Neuronal stem cell (in vitro differentiated cells): ENCODE measurements around the gene LAPTM4A.
A peak's percentile ranks its signal among the peaks of the same experiment; 100 is the strongest.

Experiments
- DNase-seq: peaks from one replicate; pipeline ENCODE4 v3.0.0-alpha.2; 2013; ENCODE audit warnings: low spot score
- H2AFZ ChIP-seq: one replicate; pipeline ENCODE4 v1.6.1; 2013; ENCODE audit warnings: mild to moderate bottlenecking, low read length, inconsistent platforms
- H2AK5ac ChIP-seq: 2 replicates; pipeline ENCODE4 v1.6.1; 2013; ENCODE audit warnings: low read depth, mild to moderate bottlenecking, inconsistent platforms, low read length, moderate library complexity, mixed read lengths
- H2BK120ac ChIP-seq: 2 replicates; pipeline ENCODE4 v1.6.1; 2013; ENCODE audit warnings: low read depth, mild to moderate bottlenecking, inconsistent platforms, low read length, moderate library complexity, mixed read lengths
- H2BK12ac ChIP-seq: one replicate; pipeline ENCODE4 v1.6.1; 2013; ENCODE audit warnings: low read length, inconsistent platforms
- H2BK15ac ChIP-seq: 2 replicates; pipeline ENCODE4 v1.6.1; 2013; ENCODE audit warnings: mild to moderate bottlenecking, low read length, inconsistent platforms, mixed read lengths
- H2BK5ac ChIP-seq: one replicate; pipeline ENCODE4 v1.6.1; 2013; ENCODE audit warnings: inconsistent platforms, mild to moderate bottlenecking, low read length, moderate library complexity
- H3K14ac ChIP-seq: one replicate; pipeline ENCODE4 v1.6.1; 2013; ENCODE audit warnings: low read length, inconsistent platforms
- H3K18ac ChIP-seq: 2 replicates; pipeline ENCODE4 v1.6.1; 2013; ENCODE audit warnings: low read length, inconsistent platforms
- H3K23ac ChIP-seq: 2 replicates; pipeline ENCODE4 v1.6.1; 2013; ENCODE audit warnings: low read depth, mild to moderate bottlenecking, mixed read lengths, low read length, inconsistent platforms; ENCODE audit not compliant: poor library complexity
- H3K27ac ChIP-seq: replicated peaks from 3 replicates; pipeline ENCODE4 v1.5.1; 2013; ENCODE audit warnings: low read length, inconsistent platforms
- H3K27me3 ChIP-seq, 3 experiments: 2 replicates each; pipeline ENCODE4 v1.6.1; 2013; ENCODE audit warnings: low read length in 3 of 3, mild to moderate bottlenecking in 2 of 3, inconsistent platforms in 1 of 3, low read depth in 1 of 3, mixed read lengths in 1 of 3, moderate library complexity in 1 of 3; ENCODE audit not compliant: control insufficient read depth in 3 of 3, insufficient read depth in 3 of 3
- H3K36me3 ChIP-seq, 2 donors: replicated peaks in 1 of 2; 2 replicates each; pipeline ENCODE4 v1.6.1; 2013; ENCODE audit warnings: low read length in 2 of 2; ENCODE audit not compliant: control insufficient read depth in 2 of 2, insufficient read depth in 2 of 2
- H3K4ac ChIP-seq: 2 replicates; pipeline ENCODE4 v1.6.1; 2013; ENCODE audit warnings: inconsistent platforms, mild to moderate bottlenecking, low read length, moderate library complexity
- H3K4me1 ChIP-seq, 2 donors: 1 replicate in 1 of 2; 2 replicates in 1 of 2; pipeline ENCODE4 v1.6.1; 2013; ENCODE audit warnings: low read length in 2 of 2, low read depth in 1 of 2; ENCODE audit not compliant: control insufficient read depth in 2 of 2, insufficient read depth in 1 of 2
- H3K4me2 ChIP-seq: one replicate; pipeline ENCODE4 v1.6.1; 2013; ENCODE audit warnings: mild to moderate bottlenecking, low read length, inconsistent platforms; ENCODE audit not compliant: insufficient read depth, poor library complexity, severe bottlenecking
- H3K4me3 ChIP-seq, 2 donors: 2 replicates each; pipeline ENCODE4 v1.5.1; 2013; ENCODE audit warnings: low read length in 2 of 2, mild to moderate bottlenecking in 2 of 2, inconsistent platforms in 1 of 2, moderate library complexity in 1 of 2
- H3K79me1 ChIP-seq: one replicate; pipeline ENCODE4 v1.6.1; 2013; ENCODE audit warnings: low read depth, mild to moderate bottlenecking, inconsistent platforms, low read length, moderate library complexity
- H3K9ac ChIP-seq: one replicate; pipeline ENCODE4 v1.6.1; 2013; ENCODE audit warnings: mild to moderate bottlenecking, low read depth, low read length, inconsistent platforms; ENCODE audit not compliant: poor library complexity
- H3K9me3 ChIP-seq, 2 donors: replicated peaks in 1 of 2; 2 replicates each; pipeline versions ENCODE3 to v1.6.1; 2013; ENCODE audit warnings: low read length in 2 of 2, mild to moderate bottlenecking in 2 of 2, inconsistent platforms in 1 of 2, low read depth in 1 of 2, mixed read lengths in 1 of 2, moderate library complexity in 1 of 2; ENCODE audit not compliant: control insufficient read depth in 2 of 2, insufficient read depth in 1 of 2
- H4K8ac ChIP-seq: one replicate; pipeline ENCODE4 v1.6.1; 2013; ENCODE audit warnings: low read depth, mild to moderate bottlenecking, inconsistent platforms, low read length, moderate library complexity
- H4K91ac ChIP-seq: one replicate; pipeline ENCODE4 v1.6.1; 2013; ENCODE audit warnings: low read length, low read depth, mild to moderate bottlenecking, inconsistent platforms; ENCODE audit not compliant: poor library complexity
- WGBS, 2 donors: extraction: QIAGEN DNeasy Blood & Tissue Kit; methylation state at CpG; one replicate each; pipeline ENCODE4 v1.1.7; 2013; ENCODE audit warnings: missing lambda C conversion rate in 2 of 2, mixed read lengths in 1 of 2; ENCODE audit not compliant: insufficient read length in 2 of 2, insufficient replicate concordance in 1 of 2; ENCODE audit errors: extremely low coverage in 2 of 2; 5-methylcytosine and 5-hydroxymethylcytosine counted together

The LAPTM4A gene

DNA sequence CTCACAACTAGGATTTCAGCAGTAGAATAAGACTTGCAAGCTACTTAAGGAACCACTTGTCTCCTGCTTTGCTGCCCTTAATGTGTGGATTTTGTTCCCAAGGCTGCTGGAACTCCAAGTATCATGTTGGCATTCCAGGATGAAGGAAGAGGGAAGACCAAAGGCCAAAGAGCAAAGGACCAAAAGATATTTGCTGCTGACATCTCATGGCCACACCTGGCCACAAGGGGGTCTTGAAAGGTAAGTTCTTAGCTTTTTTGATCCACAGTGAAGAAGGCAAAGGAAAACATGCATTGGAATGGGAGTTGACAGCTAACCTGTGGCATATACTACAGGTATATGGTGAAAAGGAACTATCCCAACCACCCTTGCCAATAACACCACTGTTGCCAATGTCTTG is 35.1 kb downstream of the LAPTM4A start:
- Histone ChIP-seq H3K9ac (no peak overlapping the region), H3K4me1 (peaks cover 4 to 6% of the 10 kb centered on the region in 2 donors), H4K8ac (no peak overlapping the region), H2BK5ac (no peak overlapping the region), H2AFZ (no peak overlapping the region), H3K23ac (no peak overlapping the region), H3K27me3 (peaks cover 2 to 24% (median 8%) of the 10 kb centered on the region in 3 experiments), H3K36me3 (no peaks in the 10 kb centered on the region), H4K91ac (no peak overlapping the region), H3K4ac (no peak overlapping the region), H3K4me3 (no peak overlapping the region), H3K79me1 (no peaks in the 10 kb centered on the region), H3K14ac (no peak overlapping the region), H2AK5ac (no peak overlapping the region), H3K9me3 (peaks cover 2 to 14% of the 10 kb centered on the region in 2 donors), H2BK12ac (no peak overlapping the region), H2BK120ac (no peak overlapping the region), H2BK15ac (no peak overlapping the region), H3K4me2 (no peak overlapping the region), H3K18ac (no peak overlapping the region), H3K27ac (no peak overlapping the region)
- no peak for DNase-seq

DNA sequence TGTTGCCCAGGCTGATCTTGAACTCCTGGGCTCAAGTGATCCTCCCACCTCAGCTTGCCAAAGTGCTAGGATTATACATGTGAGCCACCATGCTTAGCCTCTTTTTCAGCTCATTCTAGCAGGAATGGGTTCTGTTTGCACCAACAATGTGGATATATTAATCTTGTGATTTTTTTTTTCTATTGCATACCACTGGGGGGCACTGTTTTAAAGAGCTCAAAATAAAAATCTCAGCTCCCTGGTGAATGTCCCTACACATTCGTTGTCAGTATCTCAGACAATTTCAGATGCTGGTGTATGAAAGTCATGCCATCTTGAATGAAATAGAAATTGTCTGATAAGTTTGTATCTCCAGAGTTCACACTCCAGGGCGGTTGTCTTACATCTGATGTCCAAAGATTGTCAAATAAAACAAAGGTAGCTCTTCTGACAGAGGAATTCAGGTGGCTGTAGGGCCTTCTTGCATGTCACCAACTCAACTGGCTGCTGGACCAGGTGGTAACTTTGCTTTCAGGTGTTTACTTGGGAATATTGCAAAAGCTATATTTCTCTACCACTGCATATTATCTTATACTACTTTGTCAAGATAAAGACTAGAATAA is 35.8 kb downstream of the LAPTM4A start:
- Histone ChIP-seq H3K18ac (no peak overlapping the region), H3K27ac (no peak overlapping the region), H3K4ac (no peak overlapping the region), H3K36me3 (no peaks in the 10 kb centered on the region), H2AK5ac (no peak overlapping the region), H3K79me1 (no peaks in the 10 kb centered on the region), H3K4me1 (peaks cover 4 to 6% of the 10 kb centered on the region in 2 donors), H2AFZ (no peak overlapping the region), H4K91ac (no peak overlapping the region), H2BK12ac (no peak overlapping the region), H2BK5ac (no peak overlapping the region), H2BK120ac (no peak overlapping the region), H3K23ac (no peak overlapping the region), H3K4me3 (no peak overlapping the region), H3K27me3 (peaks cover 2 to 28% (median 13%) of the 10 kb centered on the region in 3 experiments), H2BK15ac (no peak overlapping the region), H3K4me2 (no peak overlapping the region), H3K9ac (no peak overlapping the region), H3K14ac (no peak overlapping the region), H4K8ac (no peak overlapping the region), H3K9me3 (peaks cover 2 to 7% of the 10 kb centered on the region in 2 donors)
- peak; percentile 30 for DNase-seq
- WGBS, 2 donors: no CpG with 5 or more reads among the region's 2 CpGs

DNA sequence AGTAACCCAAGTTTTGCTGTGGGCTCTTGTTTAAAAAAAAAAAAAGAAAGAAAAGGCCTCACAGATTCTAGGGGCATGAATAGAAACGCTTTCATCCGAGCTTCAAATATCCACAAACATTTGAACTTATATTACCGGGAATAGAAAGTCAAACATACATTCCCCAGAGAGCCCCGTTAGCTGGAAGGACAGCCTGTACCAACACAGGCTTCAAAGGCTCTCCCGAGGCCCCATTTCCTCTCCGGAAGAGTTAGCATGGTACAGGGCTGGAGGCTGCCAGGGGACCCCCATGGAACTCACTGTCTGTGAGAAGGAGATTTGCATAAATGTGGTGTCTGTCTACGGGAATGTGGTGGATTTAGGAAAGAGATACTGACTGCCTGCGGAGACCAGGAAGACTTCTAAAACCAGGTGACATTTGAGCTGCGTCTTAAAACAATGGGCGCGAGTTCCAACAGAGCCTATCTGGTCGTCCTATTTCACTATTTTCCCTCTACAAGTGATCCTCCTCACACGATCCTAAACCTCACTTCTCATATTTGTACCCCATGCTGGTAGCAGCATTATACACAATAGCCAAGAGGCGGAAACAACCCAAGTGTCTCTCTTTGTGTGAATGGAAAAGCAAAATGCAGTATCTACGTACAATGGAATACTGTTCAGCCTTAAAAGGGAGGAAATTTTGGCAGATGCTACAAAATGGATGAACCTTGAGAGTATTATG is 38.1 kb downstream of the LAPTM4A start:
- Histone ChIP-seq H3K14ac (no peak overlapping the region), H3K4ac (no peak overlapping the region), H3K9me3 (peaks cover 0 to 6% of the 10 kb centered on the region in 2 donors), H2AFZ (peak overlapping the region; percentile 99), H3K4me2 (peak overlapping the region; percentile 78), H3K27me3 (peaks cover 0 to 33% (median 13%) of the 10 kb centered on the region in 3 experiments), H3K4me3 (peak overlapping the region in 1 of 2 donors; percentile 61), H2BK12ac (no peak overlapping the region), H2BK5ac (no peak overlapping the region), H3K18ac (peak overlapping the region; percentile 81), H2BK120ac (no peak overlapping the region), H3K23ac (no peak overlapping the region), H3K9ac (no peak overlapping the region), H3K4me1 (peaks cover 4 to 6% of the 10 kb centered on the region in 2 donors), H4K8ac (no peak overlapping the region), H3K36me3 (no peaks in the 10 kb centered on the region), H3K79me1 (no peaks in the 10 kb centered on the region), H2BK15ac (no peak overlapping the region), H4K91ac (no peak overlapping the region), H3K27ac (no peak overlapping the region), H2AK5ac (no peak overlapping the region)
- WGBS, 2 donors: no CpG with 5 or more reads among the region's 15 CpGs
- no peak for DNase-seq

- peak within 1 kb of the TSS; percentile 99 for H2AFZ ChIP-seq
- no peak within 1 kb of the TSS for H3K14ac ChIP-seq
- peak within 1 kb of the TSS; percentile 78 for H3K4me2 ChIP-seq
- peak within 1 kb of the TSS; percentile 89 for H3K23ac ChIP-seq
- H4K8ac ChIP-seq: no peak within 1 kb of the TSS
- H3K9ac ChIP-seq: peak within 1 kb of the TSS; percentile 82
- no peaks in the 10 kb centered on the region for H3K79me1 ChIP-seq
- peak within 1 kb of the TSS; percentile 81 for H3K18ac ChIP-seq
- no peak within 1 kb of the TSS for H2BK5ac ChIP-seq
- peak; percentile 68 for DNase-seq
- H3K27ac ChIP-seq: no peak within 1 kb of the TSS
- H3K4me3 ChIP-seq: peak within 1 kb of the TSS; percentile 61 to 77
- H3K36me3 ChIP-seq: no peaks in the 10 kb centered on the region
- WGBS, 2 donors: no CpG with 5 or more reads among the region's 87 CpGs
- peaks cover 0 to 6% of the 10 kb centered on the region in 2 donors for H3K9me3 ChIP-seq
- H4K91ac ChIP-seq: no peak within 1 kb of the TSS
- H2BK120ac ChIP-seq: no peak within 1 kb of the TSS
- no peak within 1 kb of the TSS for H3K4ac ChIP-seq
- peak within 1 kb of the TSS; percentile 81 for H2BK15ac ChIP-seq
- H2AK5ac ChIP-seq: no peak within 1 kb of the TSS
- H2BK12ac ChIP-seq: no peak within 1 kb of the TSS
- peaks cover 0 to 33% (median 13%) of the 10 kb centered on the region in 3 experiments for H3K27me3 ChIP-seq
- peaks cover 4 to 6% of the 10 kb centered on the region in 2 donors for H3K4me1 ChIP-seq
Measured at GRCh38 chr2:20012282-20013125, 38.9 kb downstream of the LAPTM4A start, which contains the start of gene MATN3. Gene MATN3, minus strand, starts transcription at chr2:20012668. Its CDS starts 37 bp downstream, at chr2:20012631.
